Measurements from ENCODE around the gene MTA1.

The MTA1 gene

DNA sequence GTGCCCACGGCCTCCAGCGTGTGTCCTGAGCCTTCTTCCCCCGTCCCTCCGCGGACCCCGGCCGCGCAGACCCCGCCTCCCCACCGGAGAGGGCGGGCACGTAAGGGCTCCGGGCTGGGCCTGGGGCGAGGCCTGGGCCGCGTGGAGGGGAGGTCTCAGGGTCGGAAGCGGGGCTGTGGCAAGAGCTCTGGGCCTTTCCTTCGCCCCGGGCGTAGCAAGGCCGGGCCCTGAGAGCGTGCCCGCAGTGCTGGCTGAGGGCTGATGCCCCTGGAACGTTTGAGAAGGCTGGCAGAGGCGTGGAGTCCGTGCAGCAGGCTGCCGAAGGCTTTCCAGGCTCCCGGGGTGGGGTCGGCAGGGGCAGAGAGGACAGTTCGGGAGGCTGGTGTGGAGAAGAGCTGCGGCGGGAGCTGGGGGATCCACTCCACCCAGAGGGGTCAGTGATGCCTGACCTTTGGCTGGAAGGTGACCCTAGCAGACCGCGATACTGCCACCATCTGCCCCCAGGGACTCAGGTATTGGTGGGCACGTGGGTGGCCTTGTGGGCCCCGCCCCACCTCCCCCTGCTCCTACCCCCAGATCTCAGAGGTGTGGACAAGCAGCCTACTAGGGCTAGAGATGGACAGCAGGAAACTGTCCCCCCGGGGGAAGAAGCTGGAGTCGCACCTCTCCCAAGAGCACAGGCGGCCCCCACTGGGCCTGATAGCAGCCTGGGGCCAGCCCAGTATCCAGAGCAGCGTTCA, 20.7 kb upstream of the MTA1 start:
- Histone ChIP-seq H3K36me3 (replicated peaks) (no peaks in the 10 kb centered on the region), H3K4me3 (ENCODE audit: low read depth, low read length) (peak overlapping the region; percentile 61), H3K27me3 (replicated peaks) (no peaks in the 10 kb centered on the region), H3K27ac (peak overlapping the region; percentile 84)
- TF ChIP-seq, protein P1, sequence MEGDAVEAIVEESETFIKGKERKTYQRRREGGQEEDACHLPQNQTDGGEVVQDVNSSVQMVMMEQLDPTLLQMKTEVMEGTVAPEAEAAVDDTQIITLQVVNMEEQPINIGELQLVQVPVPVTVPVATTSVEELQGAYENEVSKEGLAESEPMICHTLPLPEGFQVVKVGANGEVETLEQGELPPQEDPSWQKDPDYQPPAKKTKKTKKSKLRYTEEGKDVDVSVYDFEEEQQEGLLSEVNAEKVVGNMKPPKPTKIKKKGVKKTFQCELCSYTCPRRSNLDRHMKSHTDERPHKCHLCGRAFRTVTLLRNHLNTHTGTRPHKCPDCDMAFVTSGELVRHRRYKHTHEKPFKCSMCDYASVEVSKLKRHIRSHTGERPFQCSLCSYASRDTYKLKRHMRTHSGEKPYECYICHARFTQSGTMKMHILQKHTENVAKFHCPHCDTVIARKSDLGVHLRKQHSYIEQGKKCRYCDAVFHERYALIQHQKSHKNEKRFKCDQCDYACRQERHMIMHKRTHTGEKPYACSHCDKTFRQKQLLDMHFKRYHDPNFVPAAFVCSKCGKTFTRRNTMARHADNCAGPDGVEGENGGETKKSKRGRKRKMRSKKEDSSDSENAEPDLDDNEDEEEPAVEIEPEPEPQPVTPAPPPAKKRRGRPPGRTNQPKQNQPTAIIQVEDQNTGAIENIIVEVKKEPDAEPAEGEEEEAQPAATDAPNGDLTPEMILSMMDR (IDR thresholded peaks at IDR 0.05; ENCODE audit: low read depth, low read length, missing control alignments): no peak
- in situ Hi-C loops (cut with HindIII; ENCODE audit: low pct_ligation_motif_present, low sequenced_read_pairs): no loop called here
- DNase-seq: no peak

DNA sequence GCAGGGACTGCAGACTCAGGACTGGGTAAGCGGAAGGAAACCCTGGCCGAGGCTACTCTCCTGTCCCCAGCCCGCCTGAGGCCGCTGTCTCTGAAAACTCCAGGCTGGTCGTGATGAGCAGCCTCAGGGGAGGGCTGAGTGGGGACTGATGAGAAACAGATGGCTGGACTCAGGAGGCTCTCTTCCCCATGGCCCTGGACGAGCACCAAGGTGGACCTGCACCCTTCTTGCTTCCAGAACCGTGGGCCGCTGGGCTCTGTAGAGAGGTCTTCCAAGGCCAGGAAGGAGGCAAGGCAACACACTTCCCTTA, 20.2 kb upstream of the MTA1 start:
- Histone ChIP-seq H3K4me3 (ENCODE audit: low read depth, low read length) (peak overlapping the region; percentile 61), H3K36me3 (replicated peaks) (no peaks in the 10 kb centered on the region), H3K27ac (no peak overlapping the region), H3K27me3 (replicated peaks) (no peaks in the 10 kb centered on the region)
- TF ChIP-seq, protein P1 (IDR thresholded peaks at IDR 0.05; ENCODE audit: low read depth, low read length, missing control alignments): no peak
- in situ Hi-C loops (cut with HindIII; ENCODE audit: low pct_ligation_motif_present, low sequenced_read_pairs): no loop called here
- no peak for DNase-seq

DNA sequence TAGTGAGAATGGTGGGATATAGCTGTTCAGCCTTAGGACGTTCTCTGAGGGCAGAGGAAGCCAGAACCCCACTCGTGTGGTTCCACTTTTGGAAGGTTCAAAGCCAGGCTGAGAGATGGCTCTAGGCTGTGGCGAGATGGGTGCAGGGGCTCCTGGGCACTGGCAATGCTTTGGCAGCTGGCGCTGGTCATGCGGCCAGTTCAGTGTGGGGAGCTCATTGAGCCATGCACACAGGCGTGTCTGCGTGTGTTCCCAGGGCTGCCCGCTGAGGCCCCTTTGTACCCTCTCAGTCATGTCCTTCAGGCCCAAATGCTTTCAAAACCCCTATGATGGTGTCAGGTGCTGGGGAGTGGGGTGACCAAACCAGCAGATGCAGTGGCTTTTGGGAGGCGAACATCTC, 19.6 kb upstream of the MTA1 start:
- H3K27me3 ChIP-seq (replicated peaks): no peaks in the 10 kb centered on the region
- DNase-seq: no peak
- H3K4me3 ChIP-seq (ENCODE audit: low read depth, low read length): no peak overlapping the region
- in situ Hi-C loops (cut with HindIII; ENCODE audit: low pct_ligation_motif_present, low sequenced_read_pairs): no loop called here
- H3K27ac ChIP-seq: no peak overlapping the region
- TF ChIP-seq, protein P1 (IDR thresholded peaks at IDR 0.05; ENCODE audit: low read depth, low read length, missing control alignments): no peak
- no peaks in the 10 kb centered on the region for H3K36me3 ChIP-seq (replicated peaks)

DNA sequence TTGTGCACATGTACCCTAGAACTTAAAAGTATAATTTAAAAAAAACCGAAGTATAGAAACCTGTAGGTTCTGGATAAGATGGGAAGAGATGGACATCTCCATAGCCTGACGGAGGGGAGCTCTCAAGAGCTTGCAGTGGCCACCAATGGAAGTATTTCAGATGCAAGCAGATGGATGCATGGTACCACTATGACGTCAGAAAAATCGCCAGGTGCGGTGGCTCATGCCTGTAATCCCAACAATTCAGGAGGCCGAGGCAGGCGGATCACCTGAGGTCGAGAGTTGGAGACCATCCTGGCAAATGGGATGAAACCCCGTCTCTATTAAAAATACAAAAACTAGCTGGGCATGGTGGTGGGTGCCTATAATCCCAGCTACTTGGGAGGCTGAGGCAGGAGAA, 17.9 kb upstream of the MTA1 start:
- TF ChIP-seq, protein P1 (IDR thresholded peaks at IDR 0.05; ENCODE audit: low read depth, low read length, missing control alignments): no peak
- H3K36me3 ChIP-seq (replicated peaks): no peaks in the 10 kb centered on the region
- no peak overlapping the region for H3K4me3 ChIP-seq (ENCODE audit: low read depth, low read length)
- in situ Hi-C loops (cut with HindIII; ENCODE audit: low pct_ligation_motif_present, low sequenced_read_pairs): no loop called here
- DNase-seq: no peak
- no peak overlapping the region for H3K27ac ChIP-seq
- no peaks in the 10 kb centered on the region for H3K27me3 ChIP-seq (replicated peaks)

DNA sequence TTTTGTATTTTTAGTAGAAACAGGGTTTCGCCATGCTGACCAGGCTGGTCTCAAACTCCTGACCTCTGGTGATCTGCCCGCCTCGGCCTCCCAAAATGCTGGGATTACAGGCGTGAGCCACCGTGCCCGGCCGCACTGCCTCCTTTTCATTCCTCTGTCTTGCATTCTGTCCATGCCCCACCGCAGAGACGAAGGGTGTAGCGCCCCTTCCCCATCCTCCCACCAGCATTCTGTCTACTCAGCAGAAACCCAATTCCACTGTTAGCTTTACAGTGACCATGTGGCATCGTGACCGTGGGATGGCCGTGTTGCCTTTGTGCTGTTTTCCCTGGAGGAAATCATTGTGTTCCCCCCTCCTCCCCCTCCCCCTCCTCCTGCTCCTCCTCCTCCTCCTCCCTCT, 11.0 kb upstream of the MTA1 start:
- no peak overlapping the region for H3K4me3 ChIP-seq (ENCODE audit: low read depth, low read length)
- H3K27ac ChIP-seq: no peak overlapping the region
- H3K36me3 ChIP-seq (replicated peaks): no peaks in the 10 kb centered on the region
- H3K27me3 ChIP-seq (replicated peaks): no peaks in the 10 kb centered on the region
- in situ Hi-C loops (cut with HindIII; ENCODE audit: low pct_ligation_motif_present, low sequenced_read_pairs): no loop called here
- TF ChIP-seq, protein P1 (IDR thresholded peaks at IDR 0.05; ENCODE audit: low read depth, low read length, missing control alignments): no peak
- DNase-seq: no peak

DNA sequence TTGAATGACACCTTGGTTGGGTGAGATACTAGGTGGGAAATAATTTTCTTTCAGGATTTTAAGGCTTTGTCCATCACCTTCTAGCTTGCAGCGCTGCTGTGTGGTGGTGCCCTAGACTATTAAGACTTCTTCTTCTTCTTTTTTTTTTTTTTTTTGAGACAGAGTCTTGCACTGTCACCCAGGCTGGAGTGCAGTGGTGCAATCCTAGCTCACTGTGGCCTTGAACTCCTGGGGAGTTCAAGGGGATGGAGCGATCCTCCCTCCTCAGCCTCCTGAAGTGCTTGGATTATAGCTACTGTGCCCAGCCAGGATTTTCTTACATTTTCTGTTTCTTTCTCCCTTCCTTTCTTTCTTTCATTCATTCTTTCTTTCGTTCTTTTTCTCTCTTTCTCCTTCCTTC, 10.3 kb upstream of the MTA1 start:
- in situ Hi-C loops (cut with HindIII; ENCODE audit: low pct_ligation_motif_present, low sequenced_read_pairs): no loop called here

More for the DNA sequence above, 10.3 kb upstream of the MTA1 start:
- no peak for DNase-seq
- Histone ChIP-seq H3K36me3 (replicated peaks) (no peaks in the 10 kb centered on the region), H3K27me3 (replicated peaks) (no peaks in the 10 kb centered on the region), H3K4me3 (ENCODE audit: low read depth, low read length) (no peak overlapping the region), H3K27ac (no peak overlapping the region)
- TF ChIP-seq, protein P1 (IDR thresholded peaks at IDR 0.05; ENCODE audit: low read depth, low read length, missing control alignments): no peak

Data from brain microvascular endothelial cell (primary cell).